Measurements from ENCODE around the gene SCO2. TPM values are rescaled to one million over a fixed set of nuclear protein-coding genes. Genes with fewer than 3 reads are reported as not detected.

The SCO2 gene
- total and polyA plus RNA-seq, 9 of the 15 experiments (the other 6 are each of a cell fraction or from before 2014, with no cell fraction given) = 0.34 to 4.0 (median 1.1) TPM; not detected in 3

GRCh38 chr22:50498322-50498890, 27.0 kb downstream of the SCO2 start (continued):
- no peak for TF ChIP-seq POU5F1 (IDR thresholded peaks at IDR 0.05; ENCODE audit: borderline replicate concordance, low read depth, low read length, partially characterized antibody)
- no peak for TF ChIP-seq ZFP1 (CRISPR knock-in tag; IDR thresholded peaks at IDR 0.05)
- TF ChIP-seq TFAP4 (CRISPR knock-in tag; IDR thresholded peaks at IDR 0.05; ENCODE audit: borderline replicate concordance) = 0 out of 2 replicates have a peak, but pooled peaks have one; percentile 18
- no peak for TF ChIP-seq PTBP1 (IDR thresholded peaks at IDR 0.05; ENCODE audit: low read depth, low read length)
- TF ChIP-seq CREB3L1 (IDR thresholded peaks at IDR 0.05; ENCODE audit: borderline replicate concordance, low read depth) = no peak
- 0 out of 2 replicates have a peak, but pooled peaks have one; percentile 40 for TF ChIP-seq TRIM28 (IDR thresholded peaks at IDR 0.05)
- no peak for TF ChIP-seq HLTF (IDR thresholded peaks at IDR 0.05)
- TF ChIP-seq TCF3 (CRISPR knock-in tag; IDR thresholded peaks at IDR 0.05) = peak; percentile 23; the same call in 1 of the 2 replicates
- TF ChIP-seq MIER1 (IDR thresholded peaks at IDR 0.05; ENCODE audit: low read depth) = peak; percentile 74; the same call in 1 of the 2 replicates
- no peak for TF ChIP-seq EGR1 (conservative IDR thresholded peaks at IDR 0.05)
- TF ChIP-seq HMBOX1 (IDR thresholded peaks at IDR 0.05) = peak; percentile 70
- no peak for TF ChIP-seq STAT6 (CRISPR knock-in tag; IDR thresholded peaks at IDR 0.05)
- peak; percentile 90 for TF ChIP-seq EHMT2 (IDR thresholded peaks at IDR 0.05)
- TF ChIP-seq MCM3 (IDR thresholded peaks at IDR 0.05) = no peak
- peak; percentile 64; the same call in 1 of the 2 replicates for TF ChIP-seq ZNF263 (CRISPR knock-in tag; IDR thresholded peaks at IDR 0.05; ENCODE audit: borderline replicate concordance)
- TF ChIP-seq E2F8 (IDR thresholded peaks at IDR 0.05; ENCODE audit: low read depth, partially characterized antibody) = no peak
- no peak for TF ChIP-seq NR2C2 (CRISPR knock-in tag; IDR thresholded peaks at IDR 0.05)
- TF ChIP-seq NR2C2 (tag; IDR thresholded peaks at IDR 0.05) = peak; percentile 57
- TF ChIP-seq NRF1 (conservative IDR thresholded peaks at IDR 0.05 in 1 of 2, IDR thresholded peaks at IDR 0.05 in 1 of 2) = peak; percentile 22 to 43; a peak in 2 of 4 replicates
- TF ChIP-seq ATF7 (IDR thresholded peaks at IDR 0.05) = peak; percentile 60; the same call in 1 of the 2 replicates
- TF ChIP-seq POLR2B (IDR thresholded peaks at IDR 0.05; ENCODE audit: low read depth, partially characterized antibody) = no peak
